Cardiac muscle cell (in vitro differentiated cells and primary cell): Measurements from ENCODE around the gene KIRREL3. TPM values are rescaled to one million over a fixed set of nuclear protein-coding genes. Genes with fewer than 3 reads are reported as not detected.

ENCODE experiments used
- DNase-seq, 2 donors: peaks; one replicate each; pipeline versions ENCODE4 v3.0.0 to v3.0.0-alpha.2; 2010 to 2017; ENCODE audit warnings: low read depth in 1 of 2, low spot score in 1 of 2
- H3K27ac ChIP-seq: fragments of 200-600 bp; sonication (generic); 2 replicates; pipeline ENCODE4 v1.5.1; 2016
- H3K27me3 ChIP-seq: fragments of 200-600 bp; sonication (generic); 2 replicates; pipeline ENCODE4 v1.6.0; 2016; ENCODE audit warnings: control low read depth
- H3K36me3 ChIP-seq: fragments of 200-600 bp; sonication (generic); 2 replicates; pipeline ENCODE4 v1.5.1; 2016; ENCODE audit warnings: control low read depth
- H3K4me1 ChIP-seq: fragments of 200-600 bp; sonication (generic); 2 replicates; pipeline ENCODE4 v1.8.1; 2017; ENCODE audit warnings: low read depth, mild to moderate bottlenecking, mixed run types
- H3K4me3 ChIP-seq: fragments of 200-600 bp; sonication (generic); 2 replicates; pipeline ENCODE4 v1.5.1; 2016; ENCODE audit warnings: mild to moderate bottlenecking
- H3K9me3 ChIP-seq: fragments of 200-600 bp; sonication (generic); 2 replicates; pipeline ENCODE4 v1.5.1; 2017; ENCODE audit warnings: low read depth, mild to moderate bottlenecking, control low read depth
- polyA plus RNA-seq: library from polyadenylated mRNA; unstranded; fragments of >200 nt; fragmentation: Nextera tagmentation; extraction: Ambion mirVana; gene quantifications from 2 replicates; pipeline ENCODE4 v1.2.1, GENCODE V29; 2016
- total RNA-seq: library from RNA; depleted of rRNA; stranded (reverse); fragments of >200 nt; gene quantifications from 2 replicates; pipeline ENCODE4 v1.2.3, GENCODE V29; 2016
- TF ChIP-seq, protein P1 (sequence below): IDR thresholded peaks from 2 replicates; pipeline ENCODE4 v1.5.1; 2012; ENCODE audit warnings: low read depth, mild to moderate bottlenecking, low read length

Gene KIRREL3
- total and polyA plus RNA-seq, 2 experiments from 2014 or later = 0.12 to 0.89 TPM

DNA sequence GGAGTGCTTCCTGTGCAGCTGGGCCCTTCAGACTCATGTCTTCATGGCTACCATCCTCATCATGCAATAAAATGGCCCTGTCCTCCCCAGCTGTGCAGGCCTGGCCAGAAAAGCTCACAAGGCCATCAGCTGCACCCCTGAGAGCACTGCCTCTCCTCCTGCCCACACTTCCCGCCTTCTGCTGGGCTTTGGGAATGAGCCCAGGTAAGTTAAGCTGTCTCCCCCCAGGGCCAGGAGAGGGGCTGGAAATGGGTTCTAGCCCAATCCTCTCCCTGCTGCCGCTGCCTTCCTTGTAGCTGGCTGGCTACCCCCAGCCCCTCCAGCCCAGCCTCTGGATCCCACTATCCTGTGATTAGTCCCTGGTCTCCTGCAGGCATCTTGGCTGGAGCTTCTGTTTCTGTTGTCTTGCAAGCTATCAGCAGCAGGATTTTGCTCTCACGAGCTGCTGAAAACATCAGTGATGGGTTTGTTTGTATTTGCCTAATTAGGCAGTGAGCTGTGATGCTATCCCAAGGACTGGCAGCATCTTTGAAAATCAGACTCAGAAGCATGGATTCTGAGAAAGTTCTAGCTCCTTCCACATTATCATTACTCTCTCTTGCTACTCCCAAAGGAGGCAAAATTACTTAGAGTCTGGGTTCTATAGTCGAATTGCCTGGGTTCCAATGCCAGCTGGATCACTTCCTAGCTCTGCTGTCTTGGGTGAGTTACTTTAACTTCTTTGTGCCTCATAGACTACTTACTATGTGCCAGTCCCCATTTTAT is 476.9 kb downstream of the KIRREL3 start:
- Histone ChIP-seq H3K36me3 (no peaks in the 10 kb centered on the region), H3K27ac (no peak overlapping the region), H3K9me3 (no peaks in the 10 kb centered on the region), H3K4me1 (no peaks in the 10 kb centered on the region), H3K4me3 (no peak overlapping the region), H3K27me3 (no peaks in the 10 kb centered on the region)
- no peak for DNase-seq
- TF ChIP-seq, protein P1, sequence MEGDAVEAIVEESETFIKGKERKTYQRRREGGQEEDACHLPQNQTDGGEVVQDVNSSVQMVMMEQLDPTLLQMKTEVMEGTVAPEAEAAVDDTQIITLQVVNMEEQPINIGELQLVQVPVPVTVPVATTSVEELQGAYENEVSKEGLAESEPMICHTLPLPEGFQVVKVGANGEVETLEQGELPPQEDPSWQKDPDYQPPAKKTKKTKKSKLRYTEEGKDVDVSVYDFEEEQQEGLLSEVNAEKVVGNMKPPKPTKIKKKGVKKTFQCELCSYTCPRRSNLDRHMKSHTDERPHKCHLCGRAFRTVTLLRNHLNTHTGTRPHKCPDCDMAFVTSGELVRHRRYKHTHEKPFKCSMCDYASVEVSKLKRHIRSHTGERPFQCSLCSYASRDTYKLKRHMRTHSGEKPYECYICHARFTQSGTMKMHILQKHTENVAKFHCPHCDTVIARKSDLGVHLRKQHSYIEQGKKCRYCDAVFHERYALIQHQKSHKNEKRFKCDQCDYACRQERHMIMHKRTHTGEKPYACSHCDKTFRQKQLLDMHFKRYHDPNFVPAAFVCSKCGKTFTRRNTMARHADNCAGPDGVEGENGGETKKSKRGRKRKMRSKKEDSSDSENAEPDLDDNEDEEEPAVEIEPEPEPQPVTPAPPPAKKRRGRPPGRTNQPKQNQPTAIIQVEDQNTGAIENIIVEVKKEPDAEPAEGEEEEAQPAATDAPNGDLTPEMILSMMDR = no peak

DNA sequence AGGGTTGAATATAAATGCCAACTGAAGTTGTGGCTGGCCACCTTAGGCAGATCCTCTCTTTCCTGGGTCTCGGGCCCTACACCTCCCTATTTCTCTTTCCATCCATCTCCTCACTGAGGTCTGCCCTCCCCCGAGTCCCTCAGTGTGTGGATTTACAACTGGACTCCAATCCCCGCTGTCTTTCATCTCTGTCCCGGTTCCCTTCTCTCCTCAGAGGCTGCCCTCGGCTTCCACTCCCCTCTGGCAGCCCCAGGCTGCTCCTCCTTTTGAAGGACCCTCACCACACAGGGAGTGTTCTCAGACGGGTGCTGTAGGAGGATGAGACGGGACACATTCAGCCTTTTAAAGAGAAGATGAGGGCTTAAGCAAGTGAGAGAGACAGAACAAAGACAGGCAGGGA is 478.0 kb downstream of the KIRREL3 start:
- Histone ChIP-seq H3K9me3 (no peaks in the 10 kb centered on the region), H3K4me1 (no peaks in the 10 kb centered on the region)
- DNase-seq = no peak

DNA sequence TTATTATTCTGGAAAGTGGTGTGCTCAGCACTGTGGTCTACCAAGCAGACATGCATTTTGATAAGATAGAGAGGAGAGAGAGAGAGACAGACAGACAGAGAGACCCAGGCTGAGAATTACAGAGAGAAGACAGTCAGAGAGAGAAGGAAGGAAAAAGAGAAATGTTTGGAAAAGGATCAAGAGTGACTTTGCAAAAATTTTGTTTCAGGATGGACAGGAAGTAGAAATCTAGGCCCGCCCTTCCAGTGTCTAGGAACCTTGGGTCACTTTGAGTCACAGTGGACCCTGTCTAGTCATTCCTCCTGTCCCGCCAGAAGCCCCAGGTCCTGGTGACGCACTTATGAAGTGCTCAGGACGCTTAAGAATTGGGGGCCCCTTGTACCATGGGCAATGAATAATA is 478.4 kb downstream of the KIRREL3 start:
- TF ChIP-seq, protein P1 = no peak
- no peaks in the 10 kb centered on the region for H3K36me3 ChIP-seq
- H3K4me1 ChIP-seq = no peaks in the 10 kb centered on the region
- no peak overlapping the region for H3K27ac ChIP-seq
- H3K4me3 ChIP-seq = no peak overlapping the region
- H3K27me3 ChIP-seq = no peaks in the 10 kb centered on the region
- no peaks in the 10 kb centered on the region for H3K9me3 ChIP-seq
- peak in 1 of 2 donors; percentile 1 for DNase-seq

More for the DNA sequence above, 478.0 kb downstream of the KIRREL3 start:
- H3K36me3 ChIP-seq = no peaks in the 10 kb centered on the region
- H3K27ac ChIP-seq = no peak overlapping the region
- H3K4me3 ChIP-seq = no peak overlapping the region
- no peaks in the 10 kb centered on the region for H3K27me3 ChIP-seq
- TF ChIP-seq, protein P1 = no peak

DNA sequence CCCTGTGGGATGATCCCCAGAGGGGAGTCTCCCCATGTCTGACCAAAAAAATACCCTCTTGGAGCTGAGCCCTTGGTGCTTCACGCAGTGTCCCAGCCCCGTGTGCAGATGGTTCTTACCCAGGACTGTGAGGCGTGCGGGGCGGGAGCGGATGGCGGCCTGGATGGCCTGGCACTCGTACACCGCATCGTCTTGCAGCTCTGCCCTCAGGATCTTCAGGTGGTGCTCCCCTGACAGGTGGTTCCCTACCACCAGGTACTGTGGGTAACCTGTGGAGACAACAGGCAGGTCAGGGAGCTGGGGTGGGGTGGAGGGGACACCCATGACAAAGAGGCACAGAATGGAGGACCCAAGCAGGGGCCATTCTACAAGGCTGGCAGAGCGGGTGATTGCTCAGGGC is 479.4 kb downstream of the KIRREL3 start:
- Histone ChIP-seq H3K4me1 (no peaks in the 10 kb centered on the region), H3K27ac (no peak overlapping the region), H3K4me3 (no peak overlapping the region), H3K36me3 (no peaks in the 10 kb centered on the region), H3K27me3 (no peaks in the 10 kb centered on the region), H3K9me3 (no peaks in the 10 kb centered on the region)
- no peak for DNase-seq
- TF ChIP-seq, protein P1 = no peak

DNA sequence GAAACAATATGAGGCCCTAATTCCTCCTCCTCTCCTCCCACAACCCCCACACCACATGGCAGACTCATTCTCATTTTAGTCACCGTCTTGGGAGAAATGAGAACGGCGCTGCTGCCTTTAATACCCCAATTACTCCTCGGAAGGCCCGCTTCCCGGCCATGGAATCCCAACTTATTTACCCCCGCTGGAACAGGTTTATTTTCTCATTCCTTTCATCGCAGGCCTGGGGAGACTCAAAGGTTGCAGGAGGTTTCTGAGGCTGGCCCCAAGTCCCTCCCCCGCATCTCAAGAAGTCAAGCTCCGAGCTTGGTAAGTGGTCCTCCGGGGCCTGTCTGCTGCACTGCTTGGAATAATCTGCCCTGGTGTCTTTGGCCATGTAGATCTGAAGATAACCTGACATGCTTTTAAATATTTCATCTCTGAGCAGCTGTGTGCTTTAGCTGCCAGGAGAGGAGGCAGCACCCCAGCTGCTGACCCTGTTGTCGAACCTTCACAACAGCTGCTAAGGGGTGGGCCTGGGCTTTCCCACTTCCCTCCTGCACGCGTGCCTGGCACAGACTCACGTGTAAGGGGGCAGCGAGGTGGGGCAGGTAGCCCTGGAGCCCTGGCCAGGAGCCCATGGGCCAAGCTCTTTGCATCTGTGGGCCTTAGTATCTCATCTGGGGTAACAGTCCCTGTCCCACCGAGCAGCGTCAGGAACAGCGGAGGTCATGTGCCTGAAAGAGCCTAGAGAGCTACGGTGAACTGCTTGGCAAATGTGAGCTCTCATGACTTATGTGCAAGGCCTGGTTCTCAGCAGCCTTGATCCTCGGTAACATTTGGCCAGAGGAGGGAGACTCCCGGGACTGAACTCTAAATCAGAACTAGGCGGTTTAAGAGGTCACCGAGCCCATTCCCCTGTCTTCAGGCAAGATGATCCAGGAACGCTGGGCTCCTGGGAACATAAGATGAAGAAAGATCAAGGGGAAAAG is 480.5 kb downstream of the KIRREL3 start:
- no peaks in the 10 kb centered on the region for H3K4me1 ChIP-seq
- DNase-seq = no peak
- no peaks in the 10 kb centered on the region for H3K27me3 ChIP-seq
- TF ChIP-seq, protein P1 = no peak
- no peaks in the 10 kb centered on the region for H3K9me3 ChIP-seq
- no peak overlapping the region for H3K4me3 ChIP-seq
- no peaks in the 10 kb centered on the region for H3K36me3 ChIP-seq
- no peak overlapping the region for H3K27ac ChIP-seq
